ENCODE measurements around the gene TMEM253.

- TF ChIP-seq CTCF (IDR thresholded peaks at IDR 0.05) (peak in 2 of 7 experiments; percentile 10 to 18), POLR2A (IDR thresholded peaks at IDR 0.05) (no peak)
Measured at GRCh38 chr14:21055432-21056117, 45.3 kb upstream of the TMEM253 start.
